Fibroblast of skin of right biceps (primary cell): Measurements from ENCODE around the gene CCNJL.
"Not testable (repeated sequence)": the region's sequence is repeated elsewhere in the genome, so short reads cannot be mapped to it uniquely, and the experiment has no call there.

ENCODE experiments used
- DNase-seq: peaks from one replicate; pipeline ENCODE4 v3.0.0-alpha.2; 2013

Gene CCNJL

GRCh38 chr5:160260006-160260775, 52.2 kb downstream of the CCNJL start:
- no peak for DNase-seq

GRCh38 chr5:160259341-160259740, 53.0 kb downstream of the CCNJL start:
- DNase-seq, result no peak

- DNase-seq, result no peak
Measured at GRCh38 chr5:160254706-160255105, 57.7 kb downstream of the CCNJL start.

- no peak for DNase-seq
Measured at GRCh38 chr5:160253441-160253840, 58.9 kb downstream of the CCNJL start.

DNA sequence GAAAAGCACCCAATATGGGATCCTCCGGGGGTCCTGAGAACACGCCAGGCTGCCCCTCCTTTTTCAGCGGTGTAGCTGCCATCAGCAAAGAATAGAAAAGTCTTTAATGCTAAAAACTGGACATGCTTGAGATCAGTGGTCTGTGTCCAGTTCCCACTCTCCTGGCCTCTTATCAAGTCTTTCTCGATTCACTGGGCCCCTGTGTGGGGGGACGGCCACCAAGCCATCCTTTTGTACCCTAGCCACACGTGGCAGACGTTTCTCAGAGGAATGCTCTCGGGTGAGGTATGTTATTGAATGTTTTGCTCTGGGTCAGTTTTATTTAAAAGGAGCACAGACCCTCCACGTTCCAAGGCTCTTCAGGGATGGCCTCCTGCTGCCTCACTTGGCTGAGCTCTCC, 59.4 kb downstream of the CCNJL start:
- DNase-seq, result no peak

DNA sequence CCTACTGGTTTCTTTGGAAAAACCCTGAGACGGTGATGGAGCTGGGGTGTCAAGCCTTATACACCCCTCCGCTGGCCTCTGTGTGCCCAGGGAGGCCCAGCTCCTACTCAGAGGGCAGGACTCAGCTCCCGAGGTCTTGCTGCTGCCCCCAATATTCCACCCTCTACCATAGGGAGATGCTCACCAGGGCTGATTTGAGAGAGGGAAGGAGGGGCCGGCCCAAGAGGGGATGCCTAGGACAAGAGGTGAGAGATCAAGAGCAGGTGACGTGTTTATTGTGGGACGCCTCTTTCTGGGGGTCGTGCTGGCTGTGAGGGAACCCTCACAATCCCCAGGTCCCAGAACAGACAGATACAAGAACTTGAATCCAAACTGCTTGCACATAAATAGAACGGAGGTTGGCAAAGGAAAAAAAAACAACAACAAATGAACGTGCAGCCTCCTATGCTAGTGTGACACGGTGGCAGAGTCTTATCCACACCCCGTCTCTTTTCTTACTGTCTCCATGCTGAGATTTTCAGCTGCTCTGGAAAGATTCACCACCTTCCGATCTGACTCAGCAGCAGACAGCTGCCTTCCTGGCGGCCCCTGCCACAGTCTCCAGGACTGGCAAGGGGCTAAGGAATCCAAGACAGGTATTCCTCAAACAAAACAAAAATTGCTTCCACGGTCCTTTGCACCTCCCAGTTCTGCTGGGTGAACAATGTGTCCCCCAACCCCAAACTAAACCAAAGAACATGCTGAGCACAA, 60.8 kb downstream of the CCNJL start:
- DNase-seq, result no peak

- DNase-seq, result no peak
Measured at GRCh38 chr5:160250826-160251225, 61.5 kb downstream of the CCNJL start.

- no peak for DNase-seq
Measured at GRCh38 chr5:160250226-160250625, 62.1 kb downstream of the CCNJL start.

DNA sequence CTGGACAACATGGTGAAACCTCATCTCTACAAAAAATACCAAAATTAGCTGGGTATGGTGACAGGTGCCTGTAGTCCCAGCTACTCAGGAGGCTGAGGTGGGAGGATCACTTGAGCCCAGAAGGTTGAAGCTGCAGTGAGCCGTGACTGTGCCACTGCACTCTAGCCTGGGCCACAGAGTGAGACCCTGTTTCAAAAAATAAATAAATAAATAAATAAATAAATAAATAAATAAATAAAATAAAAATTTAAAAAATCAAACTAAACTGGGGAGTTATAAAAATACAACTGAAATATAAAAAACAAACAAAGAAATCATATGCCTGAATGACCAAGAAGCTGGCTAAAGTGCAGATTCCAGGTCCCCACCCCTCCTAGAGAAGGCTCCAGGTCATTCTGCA, 62.8 kb downstream of the CCNJL start:
- not testable (repeated sequence) for DNase-seq

- no peak for DNase-seq
Measured at GRCh38 chr5:160245506-160246086, 66.8 kb downstream of the CCNJL start.

DNA sequence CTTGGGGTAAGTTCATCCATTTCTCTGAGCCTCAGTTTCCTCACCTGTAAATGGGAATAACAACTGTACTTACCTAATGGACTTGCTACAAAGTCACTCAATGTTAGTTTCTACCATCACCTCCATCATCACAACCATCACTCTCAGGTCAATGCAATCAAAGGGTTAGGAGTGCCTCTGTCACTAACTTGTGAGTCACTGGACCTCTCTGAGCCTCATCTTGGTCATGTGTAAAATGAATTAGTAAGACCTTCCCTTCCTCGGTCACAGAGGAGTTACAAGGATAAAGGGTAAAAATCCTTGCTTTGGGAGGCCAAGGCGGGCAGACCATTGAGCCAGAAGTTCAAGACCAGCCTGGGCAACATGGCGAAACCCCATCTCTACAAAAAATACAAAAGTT, 70.2 kb downstream of the CCNJL start:
- no peak for DNase-seq

- no peak for DNase-seq
Measured at GRCh38 chr5:160240350-160240749, 72.0 kb downstream of the CCNJL start.

DNA sequence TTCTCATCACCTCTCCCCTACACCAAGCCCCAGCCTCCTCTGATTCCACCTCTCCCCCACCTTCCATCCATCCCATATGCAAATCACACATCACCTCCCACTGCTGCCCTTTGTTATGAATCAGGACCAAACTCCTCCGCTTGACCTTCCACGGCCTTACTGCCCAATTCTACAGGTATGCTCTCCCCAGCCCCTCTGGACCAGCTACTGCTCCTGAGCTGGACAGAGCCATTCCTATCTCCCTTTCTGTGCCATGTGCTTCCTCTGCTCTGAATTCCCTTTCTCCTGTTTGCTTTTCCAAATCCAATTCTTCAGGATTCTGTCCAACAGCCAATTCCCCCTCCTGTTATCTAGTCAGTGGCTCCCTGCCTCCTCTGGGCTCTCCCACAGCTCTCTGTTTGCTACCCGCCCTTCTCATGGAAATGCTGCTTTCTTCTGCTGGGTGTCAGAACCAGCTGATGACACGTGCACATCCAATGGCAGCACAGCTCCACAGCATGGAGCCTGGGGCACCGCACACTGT, 74.7 kb downstream of the CCNJL start:
- DNase-seq, result no peak

DNA sequence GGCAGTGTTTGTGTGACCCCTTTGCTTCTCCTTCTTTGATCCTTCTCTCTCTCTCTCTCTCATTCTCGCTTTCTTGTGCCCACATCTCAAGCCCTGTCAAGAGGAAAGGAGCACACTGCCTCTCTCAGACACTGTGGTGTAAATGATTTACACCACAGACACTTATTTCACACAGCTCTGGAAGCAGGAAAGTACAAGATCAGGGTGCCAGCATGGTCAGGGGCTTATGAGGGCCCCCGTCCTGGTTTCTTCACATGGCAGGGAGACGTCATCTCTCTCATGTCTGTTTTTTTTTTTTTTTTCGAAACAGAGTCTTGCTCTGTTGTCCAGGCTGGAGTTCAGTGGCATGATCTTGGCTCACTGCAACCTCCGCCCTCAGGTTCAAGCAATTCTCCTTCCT, 76.6 kb downstream of the CCNJL start:
- no peak for DNase-seq

GRCh38 chr5:160233215-160233614, 79.1 kb downstream of the CCNJL start:
- no peak for DNase-seq

- DNase-seq, result no peak
Measured at GRCh38 chr5:160231783-160232342, 80.5 kb downstream of the CCNJL start.

- DNase-seq, result peak; percentile 37
Measured at GRCh38 chr5:160230686-160231527, 81.5 kb downstream of the CCNJL start.

DNA sequence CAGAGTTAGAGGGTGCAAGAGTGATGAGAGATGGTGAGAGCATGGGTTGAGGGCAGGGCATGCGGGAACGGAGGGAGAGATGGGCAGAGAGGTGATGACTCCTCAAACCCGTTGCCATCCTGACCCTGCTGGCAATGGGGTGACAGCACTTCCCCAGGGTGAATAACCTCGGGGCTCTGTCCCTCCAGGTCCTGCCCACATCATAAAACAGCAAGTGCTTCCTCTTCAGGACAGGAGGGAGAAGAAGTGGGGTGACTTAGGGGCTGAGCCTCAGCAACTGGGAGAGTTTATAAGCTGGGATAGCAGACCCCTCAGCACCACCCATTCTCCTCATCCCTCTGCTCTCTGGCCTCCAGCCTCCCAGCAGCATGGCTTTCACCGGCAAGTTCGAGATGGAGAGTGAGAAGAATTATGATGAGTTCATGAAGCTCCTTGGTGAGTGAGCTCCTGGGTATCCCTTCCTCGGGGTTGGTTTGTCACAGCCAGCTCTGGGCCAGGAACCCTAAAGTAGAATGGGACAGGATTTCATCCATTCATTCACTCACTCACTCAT, 83.1 kb downstream of the CCNJL start, which contains the start of gene FABP6:
Gene FABP6, plus strand, starts transcription at position 317 of the 553 bp plus-strand sequence. Its CDS starts 52 bp downstream, at position 369.
- no peak for DNase-seq

- DNase-seq, result no peak
Measured at GRCh38 chr5:160227012-160227411, 85.4 kb downstream of the CCNJL start.

DNA sequence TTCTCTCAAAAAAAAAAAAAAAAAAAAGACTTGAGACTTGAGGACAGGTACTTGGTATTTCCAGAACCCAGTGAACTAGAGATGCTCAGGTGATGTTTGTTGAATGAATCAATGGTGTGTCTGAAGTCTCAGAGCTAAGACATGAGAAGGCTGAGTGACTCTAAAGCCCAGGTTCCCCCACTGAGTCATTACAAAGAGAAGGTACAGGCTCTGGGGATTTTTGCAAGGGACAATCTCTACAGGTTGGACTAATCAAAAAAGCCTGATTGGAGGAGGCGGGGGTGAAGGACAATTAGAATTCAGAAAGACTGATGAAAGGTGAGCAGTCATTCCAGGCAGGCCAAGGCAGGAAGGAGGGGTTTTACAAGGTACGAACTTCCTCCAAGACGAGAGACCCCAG, 91.3 kb downstream of the CCNJL start:
- no peak for DNase-seq

DNA sequence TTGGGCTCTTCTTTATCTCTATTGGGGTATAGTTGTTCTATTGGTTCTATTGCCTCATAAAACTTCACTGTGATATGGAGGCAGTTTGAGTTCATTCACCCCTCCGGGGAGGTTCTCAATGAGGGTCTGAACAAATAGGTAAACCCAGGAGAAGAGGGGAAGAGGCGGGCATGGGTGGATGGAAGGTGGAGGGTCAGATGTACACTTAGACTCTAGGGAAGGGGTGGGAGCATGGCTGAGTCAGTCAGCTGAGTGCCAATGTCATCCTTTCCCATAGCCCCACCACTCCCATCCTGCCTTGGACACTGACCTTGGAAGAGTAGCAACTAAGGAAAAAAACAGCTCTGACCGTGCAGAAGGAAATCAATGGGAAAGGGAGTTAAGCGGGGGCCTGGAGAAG, 93.0 kb downstream of the CCNJL start:
- DNase-seq, result no peak

DNA sequence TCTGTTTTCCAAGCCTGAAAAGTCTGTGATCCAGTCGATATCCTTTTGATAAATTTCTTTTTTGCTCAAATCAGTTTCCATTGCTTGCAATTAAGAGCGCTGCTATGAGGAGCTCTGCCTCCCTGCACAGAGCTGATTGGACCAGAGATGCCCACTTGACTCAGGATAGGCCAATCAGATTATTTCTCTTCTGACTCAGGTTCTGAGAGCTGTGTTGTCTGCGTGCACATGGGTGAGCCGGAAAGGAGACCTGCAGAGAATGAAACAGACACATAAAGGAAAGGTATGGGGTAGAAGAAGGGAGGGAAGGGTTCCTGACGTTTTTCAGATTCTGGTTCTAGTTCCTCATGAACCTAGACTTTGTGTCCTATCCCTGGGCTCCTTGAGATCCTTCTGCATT, 98.8 kb downstream of the CCNJL start:
- no peak for DNase-seq
